NCI-H524 treated with DMSO at 0.1 percent for 48 hours (cell line): ENCODE data around the gene FCAMR.

ENCODE experiments used
- DNase-seq: peaks from one replicate; lab custom pipeline; 2025; lab: John Stamatoyannopoulos, UW

Gene FCAMR, protein sequence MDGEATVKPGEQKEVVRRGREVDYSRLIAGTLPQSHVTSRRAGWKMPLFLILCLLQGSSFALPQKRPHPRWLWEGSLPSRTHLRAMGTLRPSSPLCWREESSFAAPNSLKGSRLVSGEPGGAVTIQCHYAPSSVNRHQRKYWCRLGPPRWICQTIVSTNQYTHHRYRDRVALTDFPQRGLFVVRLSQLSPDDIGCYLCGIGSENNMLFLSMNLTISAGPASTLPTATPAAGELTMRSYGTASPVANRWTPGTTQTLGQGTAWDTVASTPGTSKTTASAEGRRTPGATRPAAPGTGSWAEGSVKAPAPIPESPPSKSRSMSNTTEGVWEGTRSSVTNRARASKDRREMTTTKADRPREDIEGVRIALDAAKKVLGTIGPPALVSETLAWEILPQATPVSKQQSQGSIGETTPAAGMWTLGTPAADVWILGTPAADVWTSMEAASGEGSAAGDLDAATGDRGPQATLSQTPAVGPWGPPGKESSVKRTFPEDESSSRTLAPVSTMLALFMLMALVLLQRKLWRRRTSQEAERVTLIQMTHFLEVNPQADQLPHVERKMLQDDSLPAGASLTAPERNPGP

GRCh38 chr1:206970446-206970845 is at the start of gene FCAMR:
TSS of gene FCAMR (minus strand) at chr1:206970460. CDS start at chr1:206970125, 335 bp downstream.
- DNase-seq: no peak

GRCh38 chr1:207019661-207020060 is 49.4 kb upstream of the FCAMR start:
- no peak for DNase-seq

DNA sequence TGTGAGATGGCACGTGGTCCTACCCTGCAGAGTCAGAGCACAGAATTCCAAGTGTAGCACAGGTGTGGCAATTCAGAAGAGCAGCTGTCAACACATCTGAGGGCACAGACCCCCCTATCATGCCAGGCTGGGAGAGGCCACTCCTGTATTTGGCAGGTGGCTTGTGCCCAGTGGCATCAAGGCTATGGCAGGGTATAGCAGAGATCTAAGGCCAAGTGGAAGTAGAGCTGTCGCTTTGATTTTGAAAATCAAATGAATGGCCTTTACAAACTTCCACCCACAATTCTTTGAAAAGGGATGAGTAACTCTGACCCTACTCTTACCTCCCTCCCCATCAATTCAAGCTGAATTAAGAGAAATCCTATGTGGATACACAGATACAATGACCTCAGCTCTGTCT is 48.9 kb upstream of the FCAMR start:
- DNase-seq: no peak

- DNase-seq: no peak
Measured at GRCh38 chr1:207018707-207019106, 48.4 kb upstream of the FCAMR start.

DNA sequence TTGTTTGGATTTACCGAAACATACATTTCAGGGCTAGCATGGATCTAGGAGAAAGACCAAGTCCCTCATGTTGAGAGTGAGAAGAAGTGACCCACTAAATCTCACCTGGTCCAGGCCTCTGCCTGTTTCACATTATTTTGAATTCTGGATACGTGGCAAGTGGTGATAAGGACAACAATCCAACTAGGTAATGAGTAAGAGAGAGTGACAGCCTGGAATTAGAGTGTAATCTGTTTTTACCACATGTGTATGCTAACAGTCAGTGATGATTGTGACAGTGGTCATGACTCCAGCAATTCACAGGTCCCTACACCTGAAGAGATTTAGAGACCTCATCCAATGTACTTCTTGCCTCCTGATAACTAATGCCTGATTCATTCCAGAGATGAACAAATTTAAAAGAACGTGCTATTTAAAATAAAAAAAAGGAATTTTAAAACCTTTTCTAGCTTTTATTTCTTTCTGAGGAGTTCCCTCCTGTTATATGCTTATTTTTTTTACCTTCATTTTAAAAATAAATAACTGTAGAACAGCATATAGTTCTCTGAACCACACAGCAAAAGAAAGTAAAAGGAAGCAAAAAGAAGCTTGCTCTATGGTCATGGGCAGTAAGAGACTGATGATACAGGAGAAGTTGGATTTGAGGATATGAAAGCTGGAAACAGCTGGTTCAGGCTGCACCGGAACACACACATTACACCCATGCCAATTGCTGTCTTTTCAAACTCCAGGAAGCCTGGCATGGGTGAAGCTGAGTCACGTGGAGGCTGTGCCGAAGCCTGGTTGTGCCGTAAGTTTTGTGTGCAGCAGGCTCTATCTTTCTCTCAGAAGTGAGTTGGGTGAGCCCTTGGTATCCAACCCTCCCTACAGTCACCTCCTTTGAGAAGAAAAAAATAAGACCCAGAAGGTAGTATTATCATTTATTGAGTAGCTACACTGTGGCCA is 47.6 kb upstream of the FCAMR start:
- DNase-seq: no peak

DNA sequence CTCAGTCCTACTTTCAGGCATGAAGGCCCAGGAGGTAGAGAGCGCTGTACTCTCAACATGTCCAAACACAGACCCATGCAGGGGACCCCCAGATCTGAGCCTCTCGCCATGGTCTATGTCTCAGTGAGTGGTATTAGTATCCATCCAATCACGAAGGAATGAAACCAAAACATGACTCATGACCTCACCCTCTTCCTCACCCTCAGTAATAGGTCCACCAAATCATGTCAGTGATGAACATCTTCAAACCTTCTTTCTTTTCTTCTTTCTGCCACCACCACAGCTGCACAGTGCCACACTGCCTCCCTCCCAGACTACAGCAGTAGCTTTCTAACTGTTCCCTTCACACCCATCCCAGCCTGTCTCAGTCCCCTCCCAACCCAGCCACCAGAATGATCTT is 45.5 kb upstream of the FCAMR start:
- DNase-seq: no peak

DNA sequence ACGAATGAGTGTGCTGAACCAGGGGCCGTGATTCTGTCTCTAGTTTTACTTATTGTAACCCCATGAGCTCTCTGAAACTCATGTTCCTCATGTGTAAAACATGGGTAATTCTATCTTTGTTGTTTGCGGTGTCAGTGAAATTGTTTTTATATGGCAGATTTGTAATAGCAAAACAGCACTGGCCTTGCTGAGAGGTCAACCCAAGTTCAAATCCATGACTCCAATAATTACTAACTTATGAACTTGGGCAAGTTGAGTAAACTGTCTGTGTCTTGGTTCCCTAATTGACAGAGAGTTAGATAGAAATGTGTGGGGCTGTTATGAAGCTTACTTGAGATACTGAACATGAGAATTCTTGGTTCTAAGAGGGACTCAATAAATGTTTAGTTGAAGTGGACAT is 44.5 kb upstream of the FCAMR start:
- no peak for DNase-seq

DNA sequence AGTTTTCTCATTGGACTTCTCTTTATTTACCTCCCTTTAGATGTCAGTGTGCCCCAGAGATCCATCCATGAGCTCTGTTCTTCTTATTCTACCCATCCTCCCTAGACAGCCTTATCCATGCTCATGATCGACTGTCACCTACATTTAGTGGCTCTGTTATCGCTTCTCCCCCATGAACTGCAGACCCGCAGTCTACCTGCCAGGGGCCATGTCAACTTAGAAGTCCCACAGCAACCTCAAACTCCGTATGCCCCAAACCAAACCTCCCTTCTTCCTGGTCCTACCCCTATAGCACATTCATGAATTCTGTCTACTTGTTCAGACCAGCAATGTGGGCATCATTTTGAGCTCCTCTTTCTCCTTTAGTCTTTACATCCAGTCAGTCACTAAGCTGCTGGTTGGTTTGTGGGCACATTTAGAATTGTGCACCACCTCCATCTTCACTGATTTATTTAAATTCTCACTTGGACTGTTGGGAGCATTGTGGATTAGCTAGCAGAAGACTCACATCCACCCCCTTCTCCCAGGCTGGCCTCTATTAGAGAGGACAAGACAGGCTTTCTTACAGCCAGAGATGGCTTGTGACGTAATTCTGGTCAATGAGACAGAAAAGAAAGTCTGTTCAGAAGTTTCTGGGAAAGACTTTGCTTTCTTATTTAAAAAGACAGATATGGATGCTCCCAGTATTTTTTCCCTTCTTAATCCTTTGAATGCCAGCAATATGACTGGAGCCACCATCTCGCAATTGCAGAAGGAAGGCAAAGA is 43.2 kb upstream of the FCAMR start:
- DNase-seq: no peak

DNA sequence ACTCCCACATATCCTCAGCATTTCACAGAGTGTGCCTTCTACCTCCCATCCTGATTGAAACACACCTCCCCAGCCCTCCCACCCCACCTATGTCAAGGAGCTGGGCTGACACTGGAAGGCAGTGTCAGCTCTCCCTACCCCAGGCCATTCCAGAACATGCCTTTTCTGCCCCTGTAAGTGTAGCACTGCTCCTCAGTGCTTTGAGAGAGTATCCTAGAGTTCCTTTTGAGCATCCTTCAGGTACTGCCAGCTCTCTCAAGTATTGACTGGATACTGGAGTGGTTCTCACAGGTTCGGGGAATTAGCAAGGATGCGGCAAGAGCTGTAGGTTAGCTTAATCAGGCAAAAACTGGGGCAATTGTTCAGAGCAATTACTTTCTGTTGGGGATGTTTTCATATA is 40.5 kb upstream of the FCAMR start:
- DNase-seq: no peak

DNA sequence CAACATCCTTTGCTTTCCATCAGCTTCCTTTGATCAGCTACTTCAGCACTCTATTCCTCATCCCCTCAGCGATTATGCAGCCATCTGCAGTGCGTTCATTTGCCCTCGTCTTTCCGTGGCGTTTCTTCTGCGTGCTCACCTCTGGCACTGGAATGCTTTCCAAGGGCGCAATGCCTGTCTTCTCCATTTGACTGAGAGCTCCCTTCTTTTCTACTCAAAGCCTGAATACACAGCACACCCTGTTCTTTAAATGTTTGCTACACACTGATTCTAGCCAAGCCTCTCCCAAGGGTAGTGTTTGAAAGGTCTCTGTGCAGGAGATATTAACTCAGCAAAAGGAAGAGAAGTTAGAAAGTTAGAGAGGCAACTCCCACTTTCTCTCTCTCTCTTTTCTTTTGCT is 39.7 kb upstream of the FCAMR start:
- DNase-seq: no peak

DNA sequence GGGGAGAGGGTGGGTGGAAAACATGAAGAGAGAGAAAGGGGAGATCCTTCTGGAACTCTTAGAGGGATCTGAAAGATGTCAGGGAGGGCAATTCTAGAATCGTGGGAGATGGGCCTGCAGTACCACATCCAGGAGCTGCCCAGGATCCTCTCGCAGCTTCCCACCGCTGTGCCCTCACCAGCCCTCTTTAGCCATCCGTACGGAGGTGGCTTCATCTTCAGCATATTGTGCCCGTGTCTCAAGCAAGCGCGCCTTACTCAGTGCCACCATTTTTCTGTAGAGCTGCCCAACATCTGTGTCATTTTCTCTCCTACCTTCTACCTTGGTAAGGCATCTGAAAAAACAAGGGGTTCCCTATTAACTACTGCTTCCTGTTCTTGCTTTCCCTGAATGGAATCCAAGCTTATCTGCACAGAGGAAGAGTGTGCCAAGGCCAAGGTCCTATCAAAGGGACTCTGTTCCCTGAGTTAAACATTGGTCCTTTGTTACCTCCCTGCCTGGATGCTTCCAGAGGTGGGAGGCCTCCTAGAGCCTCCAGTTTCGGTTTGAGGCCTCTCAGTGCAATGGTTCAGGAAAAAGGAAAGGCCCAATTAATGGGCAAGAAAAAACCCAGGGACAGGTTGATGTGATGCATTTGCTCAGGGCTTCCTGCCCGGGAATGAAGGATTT is 39.1 kb upstream of the FCAMR start:
- no peak for DNase-seq

DNA sequence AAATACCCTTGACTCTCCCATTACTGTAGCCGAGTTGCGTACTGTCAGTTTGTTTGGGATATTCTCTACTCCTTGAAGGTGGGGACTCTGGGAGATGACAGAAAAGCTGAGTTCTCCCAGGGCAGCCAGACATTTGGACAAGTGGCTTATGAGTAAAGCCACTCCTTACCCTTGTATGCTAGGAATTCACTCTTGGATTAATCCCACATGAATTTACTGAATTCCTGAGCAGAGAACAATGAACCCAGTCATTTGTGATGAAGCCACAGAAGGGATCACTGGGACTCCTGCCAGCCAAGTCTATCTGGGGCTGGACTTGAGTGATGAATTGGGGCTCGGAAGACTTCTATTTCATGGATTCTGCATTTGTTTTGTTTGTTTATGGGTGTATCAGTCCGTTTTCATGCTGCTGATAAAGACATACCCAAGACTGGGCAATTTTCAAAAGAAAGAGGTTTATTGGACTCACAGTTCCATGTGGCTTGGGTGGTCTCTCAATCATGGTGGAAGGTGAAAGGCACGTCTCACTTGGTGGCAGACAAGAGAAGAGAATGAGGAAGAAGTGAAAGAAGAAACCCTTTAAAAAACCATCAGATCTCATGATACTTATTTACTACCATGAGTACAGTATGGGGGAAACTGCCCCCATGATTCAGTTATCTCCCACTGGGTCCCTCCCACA is 37.2 kb upstream of the FCAMR start:
- no peak for DNase-seq

- no peak for DNase-seq
Measured at GRCh38 chr1:207006914-207007313, 36.7 kb upstream of the FCAMR start.

- no peak for DNase-seq
Measured at GRCh38 chr1:207006083-207006482, 35.8 kb upstream of the FCAMR start.

GRCh38 chr1:207004931-207005830 is 34.9 kb upstream of the FCAMR start:
- no peak for DNase-seq

DNA sequence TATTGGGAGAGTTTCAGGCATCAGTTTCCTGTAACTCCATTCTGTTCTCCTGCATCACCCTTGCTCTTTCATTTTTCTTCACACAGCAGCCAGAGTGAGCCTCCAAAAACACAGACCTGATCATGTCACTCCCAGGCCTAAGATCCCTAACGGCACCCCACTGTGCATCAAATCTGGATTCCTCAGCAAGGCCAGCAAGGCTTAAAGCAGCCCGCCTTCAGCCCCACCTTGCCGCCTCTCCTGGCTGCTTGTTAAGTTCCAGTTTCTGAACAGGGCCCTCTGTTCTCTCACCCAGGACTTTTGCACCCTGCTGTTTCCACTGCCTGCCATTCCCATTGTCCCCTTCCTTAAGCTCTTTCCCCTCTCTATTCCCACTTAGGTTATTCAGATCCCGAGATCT is 33.0 kb upstream of the FCAMR start:
- no peak for DNase-seq

DNA sequence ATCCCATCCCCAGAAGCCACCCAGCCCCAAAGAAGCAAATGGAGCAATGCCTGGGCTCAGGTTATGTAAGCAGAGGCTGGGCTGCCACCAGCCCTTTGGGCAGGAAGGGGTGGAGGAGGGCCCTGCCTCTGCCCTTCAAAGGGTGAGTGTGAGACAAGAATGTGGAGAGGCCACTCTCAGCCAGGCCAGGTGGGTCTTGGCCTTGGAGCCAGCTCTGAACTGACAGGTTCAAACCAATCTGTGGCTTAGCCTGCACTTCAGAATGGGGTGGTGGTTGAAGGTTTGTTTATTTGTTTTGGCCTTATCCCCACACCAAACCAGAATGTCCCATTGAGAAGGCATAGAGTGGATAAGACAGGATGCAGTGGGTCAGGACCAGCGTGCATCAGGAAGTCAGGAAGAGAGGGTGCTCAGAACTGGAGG is 32.5 kb upstream of the FCAMR start:
- no peak for DNase-seq

GRCh38 chr1:207001492-207002245 is 31.4 kb upstream of the FCAMR start:
- no peak for DNase-seq
